Measurements from ENCODE around the gene DHX35.
"Not testable (repeated sequence)": the region's sequence is repeated elsewhere in the genome, so short reads cannot be mapped to it uniquely, and the experiment has no call there.

DHX35 gene

GRCh38 chr20:38979842-38980241, 17.7 kb downstream of the DHX35 start:
- DNase-seq (ENCODE audit: low read depth): no peak

- DNase-seq (ENCODE audit: low read depth): no peak
Observed at GRCh38 chr20:38982291-38982690, 20.1 kb downstream of the DHX35 start.

- no peak for DNase-seq (ENCODE audit: low read depth)
Observed at GRCh38 chr20:38985060-38985459, 22.9 kb downstream of the DHX35 start.

GRCh38 chr20:38985603-38986170, 23.5 kb downstream of the DHX35 start:
- no peak for DNase-seq (ENCODE audit: low read depth)

GRCh38 chr20:38986663-38987062, 24.5 kb downstream of the DHX35 start:
- DNase-seq (ENCODE audit: low read depth): no peak

GRCh38 chr20:38987777-38988176, 25.6 kb downstream of the DHX35 start:
- DNase-seq (ENCODE audit: low read depth): no peak

GRCh38 chr20:38990728-38991127, 28.6 kb downstream of the DHX35 start:
- DNase-seq (ENCODE audit: low read depth): no peak

GRCh38 chr20:38991814-38992704, 29.9 kb downstream of the DHX35 start:
- DNase-seq (ENCODE audit: low read depth): no peak

GRCh38 chr20:38995536-38996044, 33.4 kb downstream of the DHX35 start:
- no peak for DNase-seq (ENCODE audit: low read depth)

GRCh38 chr20:38996866-38997265, 34.7 kb downstream of the DHX35 start:
- not testable (repeated sequence) for DNase-seq (ENCODE audit: low read depth)

GRCh38 chr20:38997622-38998021, 35.5 kb downstream of the DHX35 start:
- DNase-seq (ENCODE audit: low read depth): no peak

GRCh38 chr20:38999217-38999616, 37.1 kb downstream of the DHX35 start:
- DNase-seq (ENCODE audit: low read depth): no peak

- no peak for DNase-seq (ENCODE audit: low read depth)
Observed at GRCh38 chr20:38999965-39000910, 38.1 kb downstream of the DHX35 start.

GRCh38 chr20:39004508-39004907, 42.4 kb downstream of the DHX35 start:
- peak; percentile 35 for DNase-seq (ENCODE audit: low read depth)

GRCh38 chr20:39009348-39009747, 47.2 kb downstream of the DHX35 start:
- DNase-seq (ENCODE audit: low read depth): no peak

GRCh38 chr20:39010496-39010895, 48.4 kb downstream of the DHX35 start:
- no peak for DNase-seq (ENCODE audit: low read depth)

GRCh38 chr20:39013662-39014109, 51.5 kb downstream of the DHX35 start:
- no peak for DNase-seq (ENCODE audit: low read depth)

GRCh38 chr20:39016041-39016440, 53.9 kb downstream of the DHX35 start:
- no peak for DNase-seq (ENCODE audit: low read depth)

GRCh38 chr20:39016506-39016905, 54.4 kb downstream of the DHX35 start:
- no peak for DNase-seq (ENCODE audit: low read depth)

- no peak for DNase-seq (ENCODE audit: low read depth)
Observed at GRCh38 chr20:39019027-39019426, 56.9 kb downstream of the DHX35 start.

GRCh38 chr20:39019805-39020325, 57.7 kb downstream of the DHX35 start:
- DNase-seq (ENCODE audit: low read depth): no peak

GRCh38 chr20:39021748-39022147, 59.6 kb downstream of the DHX35 start:
- no peak for DNase-seq (ENCODE audit: low read depth)
